ENCODE data around the gene PKP1. TPM values are rescaled to one million over a fixed set of nuclear protein-coding genes. Genes with fewer than 3 reads are reported as not detected.
A peak's percentile ranks its signal among the peaks of the same experiment; 100 is the strongest.

Gene PKP1
- total and polyA plus RNA-seq, 10 of the 15 experiments (the other 5 are each of a cell fraction or from before 2014, with no cell fraction given): 0.03 TPM; not detected in 9

DNA sequence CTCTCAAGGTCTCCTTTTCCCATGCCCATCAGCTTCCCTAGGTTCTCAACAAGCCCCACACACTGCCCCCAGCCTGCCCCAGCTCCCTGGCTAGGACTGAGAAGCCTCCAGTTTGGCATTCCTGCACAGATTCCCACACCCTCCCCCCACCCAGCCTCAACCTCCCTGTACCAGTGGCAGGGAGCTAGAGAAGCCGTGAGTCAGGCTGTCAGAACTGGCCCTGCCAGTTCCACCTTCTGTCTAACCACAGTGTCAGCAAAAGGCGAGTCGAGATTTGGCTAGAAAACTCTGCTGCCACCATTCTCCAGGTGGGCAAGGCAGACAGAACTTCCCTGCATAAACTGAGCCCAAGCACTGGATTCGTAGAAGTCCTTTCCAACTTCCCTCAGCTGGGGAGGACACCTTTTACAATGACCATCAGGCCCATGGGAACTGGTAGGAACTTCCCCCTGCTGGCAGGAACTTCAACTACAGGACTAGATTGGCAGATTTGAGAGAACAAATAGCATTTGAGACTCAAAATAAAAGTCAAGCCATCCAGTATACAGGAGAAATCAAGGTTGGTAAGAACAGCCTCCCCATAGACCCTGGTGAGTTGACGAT lies 63.1 kb downstream of the PKP1 start:
- ATAC-seq: peak; percentile 55
- no peaks in the 10 kb centered on the region; the same call in 2 of the 3 replicates for H3K9me3 ChIP-seq (replicated peaks; ENCODE audit: control insufficient read depth, insufficient read depth, low read length)
- H4K20me1 ChIP-seq (ENCODE audit: control insufficient read depth, insufficient read depth): no peaks in the 10 kb centered on the region
- H3K79me2 ChIP-seq (ENCODE audit: control insufficient read depth, insufficient read depth, low read length): no peaks in the 10 kb centered on the region
- in situ Hi-C loops (cut with MboI): no loop called here
- no peak overlapping the region for H3K4me3 ChIP-seq
- H3K9ac ChIP-seq (ENCODE audit: control insufficient read depth, insufficient read depth, low read length): no peak overlapping the region
- DNase-seq (ENCODE audit: low read depth, low spot score): no peak
- H3K27me3 ChIP-seq (replicated peaks in 1 of 2; ENCODE audit: control insufficient read depth in 2 of 2, insufficient read depth in 2 of 2, low read length in 1 of 2): peaks cover 0 to 1% of the 10 kb centered on the region in 2 experiments; a peak in 2 of 4 replicates
- FAIRE-seq: peak; percentile 86
- WGBS (ENCODE audit: insufficient coverage, insufficient replicate concordance, low lambda C conversion rate, missing lambda C conversion rate): 9% methylated on average over 5 of the region's 5 CpGs
- no peak overlapping the region for H2AFZ ChIP-seq (ENCODE audit: control insufficient read depth, low read depth, low read length)
- RAD21 ChIA-PET (ENCODE audit: unreplicated experiment): interaction anchor here (0.6 to 4.4 kb wide), 8 partner anchors 14 to 375 kb away, joined by 3 to 19 read pairs (median 4); no protein-coding TSS in a partner anchor
- CTCF ChIA-PET: interaction anchor here (0.9 to 4.8 kb wide), 12 partner anchors 10 to 166 kb away, joined by 3 to 46 read pairs (median 8); no protein-coding TSS in a partner anchor
- POLR2A ChIA-PET: interaction anchor here (0.9 kb wide), 1 partner anchor 9 kb away, joined by 3 read pairs; no protein-coding TSS in a partner anchor
- intact Hi-C loops (cut with micrococcal nuclease; ENCODE audit: unreplicated experiment): loop anchor here (2.0 to 5.0 kb wide), 2 partner anchors 60 to 94 kb away; no protein-coding TSS in a partner anchor
- SMC1A ChIA-PET (ENCODE audit: uncharacterized antibody, unreplicated experiment): interaction anchor here (1.5 to 2.8 kb wide), 2 partner anchors 35 to 38 kb away, joined by 3 to 11 read pairs; no protein-coding TSS in a partner anchor
- H3K4me2 ChIP-seq (ENCODE audit: control insufficient read depth, insufficient read depth): no peak overlapping the region
- no peaks in the 10 kb centered on the region for H3K4me1 ChIP-seq (ENCODE audit: control insufficient read depth, insufficient read depth, low read length)
- H3K36me3 ChIP-seq (ENCODE audit: control insufficient read depth in 2 of 2, insufficient read depth in 2 of 2, low read length in 1 of 2): no peaks in the 10 kb centered on the region
- no TSS peak for BruUV-seq (replicated peaks)
- no peak overlapping the region for H3K27ac ChIP-seq (ENCODE audit: control insufficient read depth, insufficient read depth)
- TF ChIP-seq, protein P1, sequence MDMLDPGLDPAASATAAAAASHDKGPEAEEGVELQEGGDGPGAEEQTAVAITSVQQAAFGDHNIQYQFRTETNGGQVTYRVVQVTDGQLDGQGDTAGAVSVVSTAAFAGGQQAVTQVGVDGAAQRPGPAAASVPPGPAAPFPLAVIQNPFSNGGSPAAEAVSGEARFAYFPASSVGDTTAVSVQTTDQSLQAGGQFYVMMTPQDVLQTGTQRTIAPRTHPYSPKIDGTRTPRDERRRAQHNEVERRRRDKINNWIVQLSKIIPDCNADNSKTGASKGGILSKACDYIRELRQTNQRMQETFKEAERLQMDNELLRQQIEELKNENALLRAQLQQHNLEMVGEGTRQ (IDR thresholded peaks at IDR 0.05; ENCODE audit: borderline replicate concordance, low read depth, low read length): no peak
- TF ChIP-seq, protein P2, sequence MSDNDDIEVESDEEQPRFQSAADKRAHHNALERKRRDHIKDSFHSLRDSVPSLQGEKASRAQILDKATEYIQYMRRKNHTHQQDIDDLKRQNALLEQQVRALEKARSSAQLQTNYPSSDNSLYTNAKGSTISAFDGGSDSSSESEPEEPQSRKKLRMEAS (IDR thresholded peaks at IDR 0.05; ENCODE audit: low read depth, low read length): no peak
- TF ChIP-seq, protein P3, sequence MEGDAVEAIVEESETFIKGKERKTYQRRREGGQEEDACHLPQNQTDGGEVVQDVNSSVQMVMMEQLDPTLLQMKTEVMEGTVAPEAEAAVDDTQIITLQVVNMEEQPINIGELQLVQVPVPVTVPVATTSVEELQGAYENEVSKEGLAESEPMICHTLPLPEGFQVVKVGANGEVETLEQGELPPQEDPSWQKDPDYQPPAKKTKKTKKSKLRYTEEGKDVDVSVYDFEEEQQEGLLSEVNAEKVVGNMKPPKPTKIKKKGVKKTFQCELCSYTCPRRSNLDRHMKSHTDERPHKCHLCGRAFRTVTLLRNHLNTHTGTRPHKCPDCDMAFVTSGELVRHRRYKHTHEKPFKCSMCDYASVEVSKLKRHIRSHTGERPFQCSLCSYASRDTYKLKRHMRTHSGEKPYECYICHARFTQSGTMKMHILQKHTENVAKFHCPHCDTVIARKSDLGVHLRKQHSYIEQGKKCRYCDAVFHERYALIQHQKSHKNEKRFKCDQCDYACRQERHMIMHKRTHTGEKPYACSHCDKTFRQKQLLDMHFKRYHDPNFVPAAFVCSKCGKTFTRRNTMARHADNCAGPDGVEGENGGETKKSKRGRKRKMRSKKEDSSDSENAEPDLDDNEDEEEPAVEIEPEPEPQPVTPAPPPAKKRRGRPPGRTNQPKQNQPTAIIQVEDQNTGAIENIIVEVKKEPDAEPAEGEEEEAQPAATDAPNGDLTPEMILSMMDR (IDR thresholded peaks at IDR 0.05 in 2 of 3, conservative IDR thresholded peaks at IDR 0.05 in 1 of 3; ENCODE audit: control insufficient read depth in 2 of 3, extremely low read depth in 1 of 3, insufficient read depth in 1 of 3, low read depth in 3 of 3, low read length in 3 of 3): peak; percentile 35 to 59 (median 57)
- TF ChIP-seq HDAC2 (IDR thresholded peaks at IDR 0.05): no peak
- no peak for TF ChIP-seq SIN3A (IDR thresholded peaks at IDR 0.05; ENCODE audit: low read depth, low read length)
- TF ChIP-seq, protein P4, sequence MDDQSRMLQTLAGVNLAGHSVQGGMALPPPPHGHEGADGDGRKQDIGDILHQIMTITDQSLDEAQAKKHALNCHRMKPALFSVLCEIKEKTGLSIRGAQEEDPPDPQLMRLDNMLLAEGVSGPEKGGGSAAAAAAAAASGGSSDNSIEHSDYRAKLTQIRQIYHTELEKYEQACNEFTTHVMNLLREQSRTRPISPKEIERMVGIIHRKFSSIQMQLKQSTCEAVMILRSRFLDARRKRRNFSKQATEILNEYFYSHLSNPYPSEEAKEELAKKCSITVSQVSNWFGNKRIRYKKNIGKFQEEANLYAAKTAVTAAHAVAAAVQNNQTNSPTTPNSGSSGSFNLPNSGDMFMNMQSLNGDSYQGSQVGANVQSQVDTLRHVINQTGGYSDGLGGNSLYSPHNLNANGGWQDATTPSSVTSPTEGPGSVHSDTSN (IDR thresholded peaks at IDR 0.05; ENCODE audit: insufficient replicate concordance, low read depth, low read length): no peak
- TF ChIP-seq, protein P5, sequence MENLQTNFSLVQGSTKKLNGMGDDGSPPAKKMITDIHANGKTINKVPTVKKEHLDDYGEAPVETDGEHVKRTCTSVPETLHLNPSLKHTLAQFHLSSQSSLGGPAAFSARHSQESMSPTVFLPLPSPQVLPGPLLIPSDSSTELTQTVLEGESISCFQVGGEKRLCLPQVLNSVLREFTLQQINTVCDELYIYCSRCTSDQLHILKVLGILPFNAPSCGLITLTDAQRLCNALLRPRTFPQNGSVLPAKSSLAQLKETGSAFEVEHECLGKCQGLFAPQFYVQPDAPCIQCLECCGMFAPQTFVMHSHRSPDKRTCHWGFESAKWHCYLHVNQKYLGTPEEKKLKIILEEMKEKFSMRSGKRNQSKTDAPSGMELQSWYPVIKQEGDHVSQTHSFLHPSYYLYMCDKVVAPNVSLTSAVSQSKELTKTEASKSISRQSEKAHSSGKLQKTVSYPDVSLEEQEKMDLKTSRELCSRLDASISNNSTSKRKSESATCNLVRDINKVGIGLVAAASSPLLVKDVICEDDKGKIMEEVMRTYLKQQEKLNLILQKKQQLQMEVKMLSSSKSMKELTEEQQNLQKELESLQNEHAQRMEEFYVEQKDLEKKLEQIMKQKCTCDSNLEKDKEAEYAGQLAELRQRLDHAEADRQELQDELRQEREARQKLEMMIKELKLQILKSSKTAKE (IDR thresholded peaks at IDR 0.05; ENCODE audit: low read depth, poor library complexity, severe bottlenecking): no peak
- TF ChIP-seq EGR1 (IDR thresholded peaks at IDR 0.05; ENCODE audit: borderline replicate concordance in 1 of 2, low read depth in 2 of 2, low read length in 2 of 2): no peak
- TF ChIP-seq SMC3 (IDR thresholded peaks at IDR 0.05; ENCODE audit: borderline replicate concordance, low read length): peak; percentile 23; the same call in 1 of the 2 replicates
- no peak for TF ChIP-seq ZZZ3 (IDR thresholded peaks at IDR 0.05; ENCODE audit: control insufficient read depth, insufficient read length, low read depth)
- TF ChIP-seq, protein P6, sequence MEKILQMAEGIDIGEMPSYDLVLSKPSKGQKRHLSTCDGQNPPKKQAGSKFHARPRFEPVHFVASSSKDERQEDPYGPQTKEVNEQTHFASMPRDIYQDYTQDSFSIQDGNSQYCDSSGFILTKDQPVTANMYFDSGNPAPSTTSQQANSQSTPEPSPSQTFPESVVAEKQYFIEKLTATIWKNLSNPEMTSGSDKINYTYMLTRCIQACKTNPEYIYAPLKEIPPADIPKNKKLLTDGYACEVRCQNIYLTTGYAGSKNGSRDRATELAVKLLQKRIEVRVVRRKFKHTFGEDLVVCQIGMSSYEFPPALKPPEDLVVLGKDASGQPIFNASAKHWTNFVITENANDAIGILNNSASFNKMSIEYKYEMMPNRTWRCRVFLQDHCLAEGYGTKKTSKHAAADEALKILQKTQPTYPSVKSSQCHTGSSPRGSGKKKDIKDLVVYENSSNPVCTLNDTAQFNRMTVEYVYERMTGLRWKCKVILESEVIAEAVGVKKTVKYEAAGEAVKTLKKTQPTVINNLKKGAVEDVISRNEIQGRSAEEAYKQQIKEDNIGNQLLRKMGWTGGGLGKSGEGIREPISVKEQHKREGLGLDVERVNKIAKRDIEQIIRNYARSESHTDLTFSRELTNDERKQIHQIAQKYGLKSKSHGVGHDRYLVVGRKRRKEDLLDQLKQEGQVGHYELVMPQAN (conservative IDR thresholded peaks at IDR 0.05): no peak
- TF ChIP-seq NFYA (IDR thresholded peaks at IDR 0.05; ENCODE audit: borderline replicate concordance, low read depth, low read length): no peak
